Measurements from ENCODE around the gene CAMSAP1. TPM values are rescaled to one million over a fixed set of nuclear protein-coding genes. Genes with fewer than 3 reads are reported as not detected.
"Not testable (repeated sequence)": the region's sequence is repeated elsewhere in the genome, so short reads cannot be mapped to it uniquely, and the experiment has no call there.

Gene CAMSAP1
- polyA plus RNA-seq, 4 donors, result 1.6 to 6.7 (median 3.2) TPM

- no peaks in the 10 kb centered on the region for H3K27me3 ChIP-seq (ENCODE audit: control insufficient read depth in 3 of 3, insufficient read depth in 3 of 3, low read length in 3 of 3)
- no peak overlapping the region for H3K27ac ChIP-seq (ENCODE audit: low read depth in 1 of 3, low read length in 2 of 3)
- no peak overlapping the region for H3K4me3 ChIP-seq (ENCODE audit: low read depth in 1 of 3, low read length in 3 of 3)
- peaks cover 0 to 12% (median 8%) of the 10 kb centered on the region in 3 donors for H3K4me1 ChIP-seq (ENCODE audit: control insufficient read depth in 3 of 3, insufficient read depth in 2 of 3, low read depth in 1 of 3, low read length in 2 of 3)
- H3K36me3 ChIP-seq (ENCODE audit: control insufficient read depth in 3 of 3, insufficient read depth in 2 of 3, low read depth in 1 of 3, low read length in 3 of 3), result peaks cover 0 to 10% (median 0%) of the 10 kb centered on the region in 3 donors
- DNase-seq (no peak), FAIRE-seq (no peak)
- peaks cover 0 to 22% of the 10 kb centered on the region in 2 donors for H3K9me3 ChIP-seq (ENCODE audit: control insufficient read depth in 2 of 2, insufficient read depth in 1 of 2, low read depth in 1 of 2, low read length in 1 of 2)
- WGBS, 3 donors, result 90 to 98% (median 93%) methylated on average over 2 of the region's 2 CpGs
These were observed 5.5 kb downstream of the CAMSAP1 start for GRCh38 chr9:135901826-135902225.

GRCh38 chr9:135901031-135901758, 6.2 kb downstream of the CAMSAP1 start:
- FAIRE-seq (no peak), DNase-seq (no peak)
- H3K27ac ChIP-seq (ENCODE audit: low read depth in 1 of 3, low read length in 2 of 3), result no peak overlapping the region
- no peak overlapping the region for H3K4me3 ChIP-seq (ENCODE audit: low read depth in 1 of 3, low read length in 3 of 3)
- H3K36me3 ChIP-seq (ENCODE audit: control insufficient read depth in 3 of 3, insufficient read depth in 2 of 3, low read depth in 1 of 3, low read length in 3 of 3), result peaks cover 0 to 10% (median 0%) of the 10 kb centered on the region in 3 donors
- no peaks in the 10 kb centered on the region for H3K27me3 ChIP-seq (ENCODE audit: control insufficient read depth in 3 of 3, insufficient read depth in 3 of 3, low read length in 3 of 3)
- peaks cover 0 to 25% of the 10 kb centered on the region in 2 donors for H3K9me3 ChIP-seq (ENCODE audit: control insufficient read depth in 2 of 2, insufficient read depth in 1 of 2, low read depth in 1 of 2, low read length in 1 of 2)
- WGBS, 3 donors, result 93 to 97% (median 94%) methylated on average over 9 of the region's 9 CpGs
- peaks cover 0 to 12% (median 8%) of the 10 kb centered on the region in 3 donors for H3K4me1 ChIP-seq (ENCODE audit: control insufficient read depth in 3 of 3, insufficient read depth in 2 of 3, low read depth in 1 of 3, low read length in 2 of 3)

GRCh38 chr9:135898634-135899407, 8.5 kb downstream of the CAMSAP1 start:
- Histone ChIP-seq H3K27me3 (ENCODE audit: control insufficient read depth in 3 of 3, insufficient read depth in 3 of 3, low read length in 3 of 3) (no peaks in the 10 kb centered on the region), H3K36me3 (ENCODE audit: control insufficient read depth in 3 of 3, insufficient read depth in 2 of 3, low read depth in 1 of 3, low read length in 3 of 3) (peaks cover 0 to 5% (median 0%) of the 10 kb centered on the region in 3 donors), H3K4me3 (ENCODE audit: low read depth in 1 of 3, low read length in 3 of 3) (no peak overlapping the region), H3K9me3 (ENCODE audit: control insufficient read depth in 2 of 2, insufficient read depth in 1 of 2, low read depth in 1 of 2, low read length in 1 of 2) (peaks cover 0 to 30% of the 10 kb centered on the region in 2 donors), H3K27ac (ENCODE audit: low read depth in 1 of 3, low read length in 2 of 3) (no peak overlapping the region), H3K4me1 (ENCODE audit: control insufficient read depth in 3 of 3, insufficient read depth in 2 of 3, low read depth in 1 of 3, low read length in 2 of 3) (no peaks in the 10 kb centered on the region)
- FAIRE-seq, result no peak
- no peak for DNase-seq
- WGBS, 3 donors, result 79 to 88% (median 80%) methylated on average over 11 of the region's 11 CpGs

GRCh38 chr9:135896626-135897025, 10.7 kb downstream of the CAMSAP1 start:
- H3K4me1 ChIP-seq (ENCODE audit: control insufficient read depth in 3 of 3, insufficient read depth in 2 of 3, low read depth in 1 of 3, low read length in 2 of 3), result no peaks in the 10 kb centered on the region
- no peak for DNase-seq
- no peak for FAIRE-seq
- no peak overlapping the region for H3K27ac ChIP-seq (ENCODE audit: low read depth in 1 of 3, low read length in 2 of 3)
- H3K4me3 ChIP-seq (ENCODE audit: low read depth in 1 of 3, low read length in 3 of 3), result no peak overlapping the region
- no peaks in the 10 kb centered on the region for H3K27me3 ChIP-seq (ENCODE audit: control insufficient read depth in 3 of 3, insufficient read depth in 3 of 3, low read length in 3 of 3)
- peaks cover 0 to 2% (median 0%) of the 10 kb centered on the region in 3 donors for H3K36me3 ChIP-seq (ENCODE audit: control insufficient read depth in 3 of 3, insufficient read depth in 2 of 3, low read depth in 1 of 3, low read length in 3 of 3)
- WGBS, 3 donors, result 78 to 100% (median 87%) methylated on average over 2 of the region's 2 CpGs
- H3K9me3 ChIP-seq (ENCODE audit: control insufficient read depth in 2 of 2, insufficient read depth in 1 of 2, low read depth in 1 of 2, low read length in 1 of 2), result peaks cover 0 to 30% of the 10 kb centered on the region in 2 donors

GRCh38 chr9:135896205-135896604, 11.1 kb downstream of the CAMSAP1 start:
- Histone ChIP-seq H3K4me3 (ENCODE audit: low read depth in 1 of 3, low read length in 3 of 3) (no peak overlapping the region), H3K9me3 (ENCODE audit: control insufficient read depth in 2 of 2, insufficient read depth in 1 of 2, low read depth in 1 of 2, low read length in 1 of 2) (peaks cover 0 to 26% of the 10 kb centered on the region in 2 donors), H3K27me3 (ENCODE audit: control insufficient read depth in 3 of 3, insufficient read depth in 3 of 3, low read length in 3 of 3) (no peaks in the 10 kb centered on the region), H3K27ac (ENCODE audit: low read depth in 1 of 3, low read length in 2 of 3) (no peak overlapping the region), H3K4me1 (ENCODE audit: control insufficient read depth in 3 of 3, insufficient read depth in 2 of 3, low read depth in 1 of 3, low read length in 2 of 3) (no peaks in the 10 kb centered on the region), H3K36me3 (ENCODE audit: control insufficient read depth in 3 of 3, insufficient read depth in 2 of 3, low read depth in 1 of 3, low read length in 3 of 3) (peaks cover 0 to 2% (median 0%) of the 10 kb centered on the region in 3 donors)
- WGBS, 3 donors, result 88 to 96% (median 89%) methylated on average over 3 of the region's 3 CpGs
- FAIRE-seq, result no peak
- DNase-seq, result no peak

- H3K27ac ChIP-seq (ENCODE audit: low read depth in 1 of 3, low read length in 2 of 3), result no peak overlapping the region
- WGBS, 3 donors, result 89 to 99% (median 91%) methylated on average over 4 of the region's 4 CpGs
These were observed 12.0 kb downstream of the CAMSAP1 start for GRCh38 chr9:135895202-135895848.

GRCh38 chr9:135893104-135893503, 14.2 kb downstream of the CAMSAP1 start:
- FAIRE-seq (no peak), DNase-seq (no peak)
- H3K4me3 ChIP-seq (ENCODE audit: low read depth in 1 of 3, low read length in 3 of 3), result no peak overlapping the region
- H3K4me1 ChIP-seq (ENCODE audit: control insufficient read depth in 3 of 3, insufficient read depth in 2 of 3, low read depth in 1 of 3, low read length in 2 of 3), result peaks cover 0 to 6% (median 2%) of the 10 kb centered on the region in 3 donors
- 84 to 95% (median 93%) methylated on average over 1 of the region's 1 CpG for WGBS, 3 donors
- peaks cover 0 to 11% of the 10 kb centered on the region in 2 donors for H3K9me3 ChIP-seq (ENCODE audit: control insufficient read depth in 2 of 2, insufficient read depth in 1 of 2, low read depth in 1 of 2, low read length in 1 of 2)
- H3K36me3 ChIP-seq (ENCODE audit: control insufficient read depth in 3 of 3, insufficient read depth in 2 of 3, low read depth in 1 of 3, low read length in 3 of 3), result peaks cover 0 to 3% (median 0%) of the 10 kb centered on the region in 3 donors
- no peak overlapping the region for H3K27ac ChIP-seq (ENCODE audit: low read depth in 1 of 3, low read length in 2 of 3)
- no peaks in the 10 kb centered on the region for H3K27me3 ChIP-seq (ENCODE audit: control insufficient read depth in 3 of 3, insufficient read depth in 3 of 3, low read length in 3 of 3)

More at GRCh38 chr9:135895202-135895848, 12.0 kb downstream of the CAMSAP1 start:
- Histone ChIP-seq H3K9me3 (ENCODE audit: control insufficient read depth in 2 of 2, insufficient read depth in 1 of 2, low read depth in 1 of 2, low read length in 1 of 2) (peaks cover 0 to 23% of the 10 kb centered on the region in 2 donors), H3K36me3 (ENCODE audit: control insufficient read depth in 3 of 3, insufficient read depth in 2 of 3, low read depth in 1 of 3, low read length in 3 of 3) (peaks cover 0 to 2% (median 0%) of the 10 kb centered on the region in 3 donors), H3K27me3 (ENCODE audit: control insufficient read depth in 3 of 3, insufficient read depth in 3 of 3, low read length in 3 of 3) (no peaks in the 10 kb centered on the region), H3K4me3 (ENCODE audit: low read depth in 1 of 3, low read length in 3 of 3) (no peak overlapping the region), H3K4me1 (ENCODE audit: control insufficient read depth in 3 of 3, insufficient read depth in 2 of 3, low read depth in 1 of 3, low read length in 2 of 3) (no peaks in the 10 kb centered on the region)
- DNase-seq (no peak), FAIRE-seq (no peak)

- not testable (repeated sequence) for H3K4me1 ChIP-seq (ENCODE audit: control insufficient read depth in 3 of 3, insufficient read depth in 2 of 3, low read depth in 1 of 3, low read length in 2 of 3); H3K27ac ChIP-seq (ENCODE audit: low read depth in 1 of 3, low read length in 2 of 3); H3K27me3 ChIP-seq (ENCODE audit: control insufficient read depth in 3 of 3, insufficient read depth in 3 of 3, low read length in 3 of 3); H3K4me3 ChIP-seq (ENCODE audit: low read depth in 1 of 3, low read length in 3 of 3); FAIRE-seq; DNase-seq; H3K36me3 ChIP-seq (ENCODE audit: control insufficient read depth in 3 of 3, insufficient read depth in 2 of 3, low read depth in 1 of 3, low read length in 3 of 3)
- H3K9me3 ChIP-seq (ENCODE audit: control insufficient read depth in 2 of 2, insufficient read depth in 1 of 2, low read depth in 1 of 2, low read length in 1 of 2), result peaks cover 0 to 11% of the 10 kb centered on the region in 2 donors
- WGBS, 3 donors, result 96 to 97% (median 96%) methylated on average over 6 of the region's 6 CpGs
These were observed 15.0 kb downstream of the CAMSAP1 start for GRCh38 chr9:135892327-135892726.
